Brain microvascular endothelial cell (primary cell): ENCODE results near the gene COL12A1.

Experiments
- DNase-seq: peaks from one replicate; pipeline ENCODE4 v3.0.0-alpha.2; 2020
- H3K27ac ChIP-seq: fragments of 250-450 bp; sonication (Bioruptor Pico); 2 replicates; pipeline ENCODE4 v1.5.1; 2020; ENCODE audit warnings: mild to moderate bottlenecking, moderate library complexity
- H3K27me3 ChIP-seq: fragments of 250-450 bp; sonication (Bioruptor Pico); replicated peaks from 2 replicates; pipeline ENCODE4 v1.5.1; 2020; ENCODE audit warnings: mild to moderate bottlenecking
- H3K36me3 ChIP-seq: fragments of 250-450 bp; sonication (Bioruptor Pico); replicated peaks from 2 replicates; pipeline ENCODE4 v1.5.1; 2020; ENCODE audit warnings: mild to moderate bottlenecking
- H3K4me3 ChIP-seq: 2 replicates; pipeline ENCODE4 v1.5.1; 2011; ENCODE audit warnings: low read depth, mild to moderate bottlenecking, control low read depth, low read length, moderate library complexity
- CTCF ChIP-seq: IDR thresholded peaks from 2 replicates; pipeline ENCODE4 v1.5.1; 2011; ENCODE audit warnings: low read depth, mild to moderate bottlenecking, moderate library complexity, low read length, control low read depth, inconsistent platforms; ENCODE audit errors: missing control alignments
- in situ Hi-C: cut with HindIII; loops from 2 replicates; pipeline ENCODE4 v1.10.0; 2017; ENCODE audit warnings: low sequenced_read_pairs, low pct_ligation_motif_present

The COL12A1 gene

GRCh38 chr6:75211920-75212590 lies 6.2 kb upstream of the COL12A1 start:
- no peaks in the 10 kb centered on the region for H3K27me3 ChIP-seq
- no peak for DNase-seq
- H3K4me3 ChIP-seq, result no peak overlapping the region
- TF ChIP-seq CTCF, result no peak
- H3K27ac ChIP-seq, result no peak overlapping the region
- in situ Hi-C loops, result no loop called here
- H3K36me3 ChIP-seq, result no peaks in the 10 kb centered on the region

- H3K27me3 ChIP-seq, result no peaks in the 10 kb centered on the region
- TF ChIP-seq CTCF, result peak; percentile 59
- in situ Hi-C loops, result no loop called here
- H3K36me3 ChIP-seq, result no peaks in the 10 kb centered on the region
- H3K4me3 ChIP-seq, result no peak overlapping the region
- no peak overlapping the region for H3K27ac ChIP-seq
- peak; percentile 68 for DNase-seq
These were observed 5.3 kb upstream of the COL12A1 start for GRCh38 chr6:75210885-75211739.

- Histone ChIP-seq H3K4me3 (no peak overlapping the region), H3K36me3 (no peaks in the 10 kb centered on the region), H3K27me3 (no peaks in the 10 kb centered on the region), H3K27ac (no peak overlapping the region)
- DNase-seq, result no peak
- in situ Hi-C loops, result no loop called here
- TF ChIP-seq CTCF, result no peak
These were observed 3.4 kb upstream of the COL12A1 start for GRCh38 chr6:75209184-75209723.

GRCh38 chr6:75208298-75209183 lies 2.7 kb upstream of the COL12A1 start:
- H3K27me3 ChIP-seq, result no peaks in the 10 kb centered on the region
- DNase-seq, result peak; percentile 79
- peak; percentile 93 for TF ChIP-seq CTCF
- no peaks in the 10 kb centered on the region for H3K36me3 ChIP-seq
- H3K27ac ChIP-seq, result no peak overlapping the region
- in situ Hi-C loops, result no loop called here
- peak overlapping the region; percentile 35 for H3K4me3 ChIP-seq

- Histone ChIP-seq H3K27me3 (no peaks in the 10 kb centered on the region), H3K36me3 (no peaks in the 10 kb centered on the region), H3K27ac (peak overlapping the region; percentile 85), H3K4me3 (peak overlapping the region; percentile 89)
- in situ Hi-C loops, result no loop called here
- peak; percentile 13 for TF ChIP-seq CTCF
- DNase-seq, result peak; percentile 41
These were observed 906 bp upstream of the COL12A1 start for GRCh38 chr6:75206576-75207342.
